Upper lobe of left lung (tissue), 6 donors: ENCODE data around the gene OXNAD1. TPM values are rescaled to one million over a fixed set of nuclear protein-coding genes. Genes with fewer than 3 reads are reported as not detected.

Source experiments
- ATAC-seq, 2 donors: fragments of 200-7000 bp; cut with Tn5 transposase; one replicate each; pipeline ENCODE4 v1.9.1; 2022; ENCODE audit warnings: mild to moderate bottlenecking in 2 of 2, moderate library complexity in 2 of 2; ENCODE audit not compliant: low FRiP score in 2 of 2
- DNase-seq, 2 donors: peaks; one replicate each; pipeline ENCODE4 v3.0.0-alpha.2; 2019 to 2020
- H3K27ac ChIP-seq, 4 donors: fragments of 200-600 bp; sonication (generic); one replicate each; pipeline ENCODE4 v1.5.1; 2016 to 2019
- H3K27me3 ChIP-seq, 4 donors: fragments of 200-600 bp; sonication (generic); one replicate each; pipeline ENCODE4 v1.5.1; 2017 to 2019
- H3K36me3 ChIP-seq, 4 donors: fragments of 200-600 bp; sonication (generic); one replicate each; pipeline ENCODE4 v1.5.1; 2016 to 2019
- H3K4me1 ChIP-seq, 4 donors: fragments of 200-600 bp; sonication (generic); one replicate each; pipeline ENCODE4 v1.5.1; 2018 to 2019
- H3K4me3 ChIP-seq, 4 donors: fragments of 200-600 bp; sonication (generic); one replicate each; pipeline ENCODE4 v1.5.1; 2017 to 2019; ENCODE audit warnings: mild to moderate bottlenecking in 2 of 4, moderate library complexity in 1 of 4
- H3K9me3 ChIP-seq, 4 donors: fragments of 200-600 bp; sonication (generic); one replicate each; pipeline ENCODE4 v1.5.1; 2018 to 2019
- CTCF ChIP-seq, 6 experiments: fragments of 450-650 bp in 4 of 6; fragments of 200-600 bp in 2 of 6; sonication (generic) in 2 of 6; IDR thresholded peaks; one replicate each; pipeline ENCODE4 v1.5.1; 2016 to 2019; ENCODE audit warnings: antibody characterized with exemption in 6 of 6
- EP300 ChIP-seq, 4 donors: sonication (generic); formaldehyde crosslinking; IDR thresholded peaks; one replicate each; pipeline ENCODE4 v1.5.1; 2017; ENCODE audit warnings: antibody characterized with exemption in 4 of 4, control low read depth in 2 of 4
- POLR2A ChIP-seq, 4 donors: fragments of 450-650 bp; IDR thresholded peaks; one replicate each; pipeline ENCODE4 v1.5.1; 2016 to 2017; ENCODE audit warnings: antibody characterized with exemption in 4 of 4, mild to moderate bottlenecking in 2 of 4
- POLR2AphosphoS5 ChIP-seq, 2 donors: sonication (generic); formaldehyde crosslinking; IDR thresholded peaks; one replicate each; pipeline ENCODE4 v1.5.1; 2017; ENCODE audit warnings: antibody characterized with exemption in 2 of 2
- WGBS, 2 donors: methylation state at CpG; one replicate each; pipeline ENCODE4 v1.1.5; 2017 to 2018; 5-methylcytosine and 5-hydroxymethylcytosine counted together
- total RNA-seq, 6 donors: library from RNA; depleted of rRNA in 4 of 6; stranded (reverse); fragments of >200 nt in 4 of 6; gene quantifications; one replicate each; pipeline versions ENCODE4 v1.1.0 to v1.2.1, GENCODE V29; 2016 to 2021
- donor health status: DM: no; HTN: no; CAD: no; lungs with moderate emphysema.
- donor health status: DM: no; HTN: yes; CAD: no; lungs with severe emphysema.

OXNAD1 gene
- total RNA-seq, 6 donors from 2014 or later: 7.2 to 20.9 (median 11.0) TPM

- H3K36me3 ChIP-seq: peaks cover 0 to 19% (median 3%) of the 10 kb centered on the region in 4 donors
- peak overlapping the region; percentile 56 to 92 (median 74) for H3K4me3 ChIP-seq
- TF ChIP-seq CTCF (IDR thresholded peaks at IDR 0.05): no peak
- TF ChIP-seq EP300 (IDR thresholded peaks at IDR 0.05): no peak
- no peak for TF ChIP-seq POLR2A (IDR thresholded peaks at IDR 0.05)
- TF ChIP-seq POLR2AphosphoS5 (IDR thresholded peaks at IDR 0.05): no peak
- DNase-seq: no peak
- H3K9me3 ChIP-seq: no peaks in the 10 kb centered on the region
- no peak for ATAC-seq
- peaks cover 21 to 42% (median 24%) of the 10 kb centered on the region in 4 donors for H3K4me1 ChIP-seq
- H3K27ac ChIP-seq: peak overlapping the region; percentile 87 to 92 (median 88)
- WGBS, 2 donors: 0% methylated on average over 6 of the region's 6 CpGs
- no peaks in the 10 kb centered on the region for H3K27me3 ChIP-seq
Observed at GRCh38 chr3:16265455-16265786, 409 bp downstream of the OXNAD1 start.

DNA sequence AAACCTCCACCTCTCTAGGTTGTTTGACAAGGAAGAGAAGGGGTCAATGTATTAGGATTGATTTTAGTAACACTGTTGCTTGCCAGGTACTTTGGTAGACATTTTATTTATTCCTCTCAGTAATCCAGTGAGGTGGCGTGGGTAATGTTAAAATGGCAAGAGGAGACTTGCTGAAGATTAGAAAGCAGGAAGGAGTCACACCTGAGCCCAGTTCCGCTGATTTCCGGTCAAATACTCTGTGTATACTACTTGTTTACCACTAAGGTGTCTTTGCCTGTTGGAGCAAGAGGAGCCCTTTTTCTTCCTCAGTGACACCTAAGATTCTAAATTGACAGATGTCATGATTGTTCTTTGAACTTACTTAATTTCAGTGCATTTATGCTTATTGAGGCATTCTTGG, 1.7 kb downstream of the OXNAD1 start:
- no peak for ATAC-seq
- TF ChIP-seq EP300 (IDR thresholded peaks at IDR 0.05): no peak
- TF ChIP-seq POLR2A (IDR thresholded peaks at IDR 0.05): no peak
- no peak for TF ChIP-seq POLR2AphosphoS5 (IDR thresholded peaks at IDR 0.05)
- no peak for TF ChIP-seq CTCF (IDR thresholded peaks at IDR 0.05)
- Histone ChIP-seq H3K4me1 (peaks cover 21 to 42% (median 24%) of the 10 kb centered on the region in 4 donors), H3K27ac (no peak overlapping the region), H3K9me3 (no peaks in the 10 kb centered on the region), H3K36me3 (peaks cover 0 to 24% (median 11%) of the 10 kb centered on the region in 4 donors), H3K27me3 (no peaks in the 10 kb centered on the region), H3K4me3 (no peak overlapping the region)
- no peak for DNase-seq
- 81 to 85% methylated on average over 3 of the region's 3 CpGs for WGBS, 2 donors

- Histone ChIP-seq H3K4me3 (no peak overlapping the region), H3K9me3 (no peaks in the 10 kb centered on the region), H3K27ac (no peak overlapping the region), H3K36me3 (peaks cover 0 to 42% (median 12%) of the 10 kb centered on the region in 4 donors), H3K27me3 (no peaks in the 10 kb centered on the region), H3K4me1 (peaks cover 5 to 11% (median 9%) of the 10 kb centered on the region in 4 donors)
- 97 to 99% methylated on average over 10 of the region's 10 CpGs for WGBS, 2 donors
- TF ChIP-seq CTCF (IDR thresholded peaks at IDR 0.05) (no peak), EP300 (IDR thresholded peaks at IDR 0.05) (no peak), POLR2A (IDR thresholded peaks at IDR 0.05) (no peak), POLR2AphosphoS5 (IDR thresholded peaks at IDR 0.05) (no peak)
- ATAC-seq: no peak
- no peak for DNase-seq
Observed at GRCh38 chr3:16270855-16271254, 5.8 kb downstream of the OXNAD1 start.

DNA sequence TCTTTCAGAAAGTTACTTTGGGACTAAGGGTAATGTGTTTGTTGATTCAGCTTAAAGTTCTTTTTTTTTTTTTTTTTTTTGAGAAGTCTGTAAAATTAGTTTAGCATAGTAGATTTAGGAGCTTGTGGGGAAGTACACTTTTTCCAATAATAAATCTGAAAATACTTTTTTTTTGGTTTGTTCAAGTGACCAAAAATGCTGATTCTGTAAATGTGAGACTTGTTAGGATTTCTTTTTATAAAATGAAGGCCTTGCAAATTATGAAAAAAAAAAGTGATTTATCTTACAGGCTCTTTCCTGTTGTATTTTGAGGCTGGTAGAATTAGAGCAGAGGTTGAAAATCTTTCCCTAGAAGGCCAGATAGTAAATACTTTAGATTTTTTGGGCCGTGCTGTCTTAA, 7.6 kb downstream of the OXNAD1 start:
- ATAC-seq (no peak), DNase-seq (no peak)
- Histone ChIP-seq H3K27ac (no peak overlapping the region), H3K27me3 (no peaks in the 10 kb centered on the region), H3K9me3 (no peaks in the 10 kb centered on the region), H3K36me3 (peaks cover 0 to 45% (median 13%) of the 10 kb centered on the region in 4 donors), H3K4me3 (no peak overlapping the region), H3K4me1 (no peaks in the 10 kb centered on the region)
- WGBS, 2 donors: 88 to 95% methylated on average over 1 of the region's 1 CpG
- no peak for TF ChIP-seq POLR2AphosphoS5 (IDR thresholded peaks at IDR 0.05)
- TF ChIP-seq CTCF (IDR thresholded peaks at IDR 0.05): no peak
- TF ChIP-seq POLR2A (IDR thresholded peaks at IDR 0.05): no peak
- no peak for TF ChIP-seq EP300 (IDR thresholded peaks at IDR 0.05)

GRCh38 chr3:16273867-16274266, 8.9 kb downstream of the OXNAD1 start:
- Histone ChIP-seq H3K36me3 (peaks cover 0 to 50% (median 16%) of the 10 kb centered on the region in 4 donors), H3K27ac (no peak overlapping the region), H3K9me3 (no peaks in the 10 kb centered on the region), H3K4me3 (no peak overlapping the region), H3K4me1 (no peaks in the 10 kb centered on the region), H3K27me3 (no peaks in the 10 kb centered on the region)
- TF ChIP-seq CTCF (IDR thresholded peaks at IDR 0.05) (no peak), POLR2AphosphoS5 (IDR thresholded peaks at IDR 0.05) (no peak), POLR2A (IDR thresholded peaks at IDR 0.05) (no peak), EP300 (IDR thresholded peaks at IDR 0.05) (no peak)
- WGBS, 2 donors: 98 to 99% methylated on average over 2 of the region's 2 CpGs
- ATAC-seq: no peak
- DNase-seq: no peak
